Ishikawa (cell line): ENCODE measurements around the gene TOMM20.

ENCODE experiments used
- CEBPB ChIP-seq: IDR thresholded peaks from 2 replicates; pipeline ENCODE4 v1.6.1; 2012
- CREB1 ChIP-seq: IDR thresholded peaks from 2 replicates; pipeline ENCODE4 v1.6.1; 2012; ENCODE audit warnings: low read depth
- EGR1 ChIP-seq: IDR thresholded peaks from 2 replicates; pipeline ENCODE4 v1.6.1; 2012
- EP300 ChIP-seq: IDR thresholded peaks from 2 replicates; pipeline ENCODE4 v1.6.1; 2012; ENCODE audit warnings: borderline replicate concordance
- FOXM1 ChIP-seq: IDR thresholded peaks from 2 replicates; pipeline ENCODE4 v1.6.1; 2012; ENCODE audit warnings: low read depth, borderline replicate concordance
- NFIC ChIP-seq: IDR thresholded peaks from 2 replicates; pipeline ENCODE4 v1.6.1; 2012
- RAD21 ChIP-seq: IDR thresholded peaks from 2 replicates; pipeline ENCODE4 v1.6.1; 2012; ENCODE audit warnings: low read depth
- REST ChIP-seq: IDR thresholded peaks from 2 replicates; pipeline ENCODE4 v1.6.1; 2012; ENCODE audit warnings: low read depth, mild to moderate bottlenecking
- TAF1 ChIP-seq: IDR thresholded peaks from 2 replicates; pipeline ENCODE4 v1.6.1; 2012; ENCODE audit warnings: low read depth, mild to moderate bottlenecking
- TCF12 ChIP-seq: IDR thresholded peaks from 2 replicates; pipeline ENCODE4 v1.6.1; 2012; ENCODE audit warnings: low read depth
- TEAD4 ChIP-seq: IDR thresholded peaks from 2 replicates; pipeline ENCODE4 v1.6.1; 2012
- USF1 ChIP-seq: IDR thresholded peaks from 2 replicates; pipeline ENCODE4 v1.6.1; 2012
- YY1 ChIP-seq: IDR thresholded peaks from 2 replicates; pipeline ENCODE4 v1.6.1; 2012; ENCODE audit warnings: low read depth
- ZBTB7A ChIP-seq: IDR thresholded peaks from 2 replicates; pipeline ENCODE4 v1.6.1; 2012; ENCODE audit warnings: low read depth
- TF ChIP-seq, protein P1 (sequence below): IDR thresholded peaks from 2 replicates; pipeline ENCODE4 v1.6.1; 2012

The TOMM20 gene

GRCh38 chr1:235087906-235088305 lies 40.7 kb downstream of the TOMM20 start:
- no peak for TF ChIP-seq ZBTB7A
- TF ChIP-seq NFIC: no peak
- TF ChIP-seq CEBPB: 0 out of 2 replicates have a peak, but pooled peaks have one; percentile 9

DNA sequence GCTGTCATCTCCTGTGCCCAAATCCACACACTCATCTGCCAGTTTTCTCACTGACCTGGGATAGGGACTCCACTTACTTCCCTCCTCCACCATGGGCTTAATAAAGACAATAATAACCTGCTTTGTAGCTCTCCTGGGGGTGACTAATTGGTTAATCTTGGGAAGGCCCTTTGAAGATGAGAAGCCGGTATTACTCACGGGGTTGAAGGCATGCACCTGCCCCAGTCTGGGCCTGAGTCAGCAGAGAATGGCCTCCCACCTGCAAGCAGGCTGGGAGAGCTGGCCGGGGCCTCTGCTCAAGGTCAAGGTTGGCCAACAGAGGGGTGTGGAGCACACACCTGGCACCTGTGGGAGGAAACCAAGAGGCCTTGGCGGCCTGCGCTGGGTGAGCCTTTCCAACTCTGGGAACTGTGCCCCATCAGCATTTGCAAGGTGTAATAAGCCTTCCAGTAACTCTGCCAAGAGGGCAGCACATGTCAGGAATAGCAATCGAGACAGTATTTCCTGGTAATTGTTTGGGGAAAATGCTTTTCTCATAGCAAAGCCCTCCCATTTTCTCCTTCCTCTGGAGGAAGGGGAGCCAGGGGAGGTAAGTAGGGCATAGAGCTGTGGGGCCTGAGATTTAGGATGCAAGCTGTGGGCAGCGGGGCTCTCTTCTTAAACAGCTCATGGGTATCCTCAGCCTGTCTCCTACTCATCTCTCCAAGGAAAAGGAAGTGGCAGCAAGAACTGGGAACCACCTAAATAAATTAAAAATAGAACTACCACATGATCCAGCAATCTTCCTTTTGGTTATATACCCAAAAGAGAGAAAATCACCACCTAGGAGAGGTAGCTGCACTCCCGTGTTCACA lies 49.0 kb downstream of the TOMM20 start:
- peak; percentile 61 for TF ChIP-seq TEAD4
- TF ChIP-seq CEBPB: peak; percentile 37; the same call in 1 of the 2 replicates
- TF ChIP-seq CREB1: no peak
- no peak for TF ChIP-seq ZBTB7A
- TF ChIP-seq TCF12: peak; percentile 98
- no peak; the same call in 1 of the 2 replicates for TF ChIP-seq FOXM1
- TF ChIP-seq REST: no peak
- TF ChIP-seq USF1: no peak
- 0 out of 2 replicates have a peak, but pooled peaks have one; percentile 43 for TF ChIP-seq YY1
- peak; percentile 87; the same call in 1 of the 2 replicates for TF ChIP-seq EP300
- TF ChIP-seq TAF1: no peak
- TF ChIP-seq EGR1: no peak
- TF ChIP-seq NFIC: peak; percentile 77
- TF ChIP-seq, protein P1, sequence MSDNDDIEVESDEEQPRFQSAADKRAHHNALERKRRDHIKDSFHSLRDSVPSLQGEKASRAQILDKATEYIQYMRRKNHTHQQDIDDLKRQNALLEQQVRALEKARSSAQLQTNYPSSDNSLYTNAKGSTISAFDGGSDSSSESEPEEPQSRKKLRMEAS: peak; percentile 58
- peak; percentile 2 for TF ChIP-seq RAD21

DNA sequence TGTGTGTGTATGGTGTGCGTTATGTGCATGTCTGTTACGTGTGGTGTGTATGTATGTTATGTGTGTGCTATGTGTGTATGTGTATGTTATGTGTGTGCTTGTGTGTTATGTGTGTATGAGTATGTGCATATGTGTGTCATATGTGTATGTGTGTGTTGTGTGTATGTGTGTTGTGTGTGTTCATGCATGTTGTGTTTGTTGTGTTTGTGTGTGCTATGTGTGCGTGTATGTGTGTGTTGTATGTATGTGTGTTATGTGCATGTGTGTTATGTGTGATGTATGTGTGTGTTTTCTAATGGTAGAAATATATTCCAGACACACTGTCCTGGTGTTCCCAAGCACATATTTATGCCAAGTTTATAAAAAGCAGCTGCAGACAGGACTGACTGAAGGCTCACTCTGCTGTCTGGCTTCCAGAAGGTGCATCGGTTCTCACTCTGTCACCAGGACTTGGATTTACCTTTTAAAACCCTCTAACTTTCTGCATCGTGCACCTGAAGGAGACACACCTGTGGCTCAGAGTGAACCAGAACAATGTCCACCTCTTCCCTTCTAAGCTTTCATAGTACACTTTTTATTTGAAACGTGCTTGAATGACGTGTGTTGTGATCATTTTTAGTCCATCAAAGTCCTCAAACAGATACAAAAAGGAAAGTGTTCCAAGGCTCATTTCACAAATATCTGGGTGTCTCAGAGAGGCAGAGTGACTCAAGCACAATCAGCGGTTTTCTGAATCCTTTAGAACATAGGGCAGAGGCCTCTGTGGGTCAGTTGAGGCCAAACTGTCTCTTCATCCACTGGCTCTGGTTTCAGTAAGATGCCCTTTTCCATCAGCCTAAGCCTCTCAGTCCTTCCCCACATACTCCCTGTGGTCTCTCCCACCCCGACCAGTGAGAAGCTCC lies 49.9 kb downstream of the TOMM20 start:
- no peak for TF ChIP-seq TEAD4
- no peak for TF ChIP-seq NFIC
- TF ChIP-seq REST: no peak
- TF ChIP-seq FOXM1: no peak

- TF ChIP-seq TAF1 (no peak), USF1 (no peak), NFIC (no peak), YY1 (no peak), ZBTB7A (no peak), CREB1 (no peak), TCF12 (no peak), TEAD4 (no peak), EGR1 (no peak), EP300 (no peak), FOXM1 (no peak)
- TF ChIP-seq, protein P1: no peak
These were observed 50.8 kb downstream of the TOMM20 start for GRCh38 chr1:235077571-235078479.
